Activated CD8-positive, alpha-beta T cell treated with anti-CD3 and anti-CD28 coated beads for 36 hours (primary cell): Measurements from ENCODE around the gene POGK. TPM values are rescaled to one million over a fixed set of nuclear protein-coding genes. Genes with fewer than 3 reads are reported as not detected.

Experiments used
- ATAC-seq: fragments of 200-7000 bp; cut with Tn5 transposase; one replicate; pipeline ENCODE4 v1.10.0; 2021; ENCODE audit warnings: mild to moderate bottlenecking, moderate library complexity
- CTCF ChIA-PET: fragments of 350-600 bp; sonication (Branson Sonifier 250); formaldehyde crosslinking; loops from one replicate; lab custom pipeline; 2021; ENCODE audit warnings: antibody characterized with exemption; lab: Charles Lee
- POLR2A ChIA-PET: fragments of 350-600 bp; sonication (Branson Sonifier 250); formaldehyde crosslinking; loops from one replicate; lab custom pipeline; 2021; ENCODE audit warnings: antibody characterized with exemption; lab: Charles Lee
- DNase-seq: peaks from one replicate; pipeline ENCODE4 v3.0.0-alpha.2; 2020
- H3K27ac Mint-ChIP-seq: one replicate; pipeline ENCODE4 v1.8.0; 2021; ENCODE audit warnings: mild to moderate bottlenecking, mixed read lengths
- H3K27me3 Mint-ChIP-seq: one replicate; pipeline ENCODE4 v1.8.0; 2021; ENCODE audit warnings: mixed read lengths
- H3K36me3 Mint-ChIP-seq: one replicate; pipeline ENCODE4 v1.8.0; 2021; ENCODE audit warnings: low read depth, mixed read lengths
- H3K4me1 Mint-ChIP-seq: one replicate; pipeline ENCODE4 v1.8.0; 2021; ENCODE audit warnings: low read depth, mixed read lengths
- H3K4me3 Mint-ChIP-seq: one replicate; pipeline ENCODE4 v1.8.0; 2021; ENCODE audit warnings: mild to moderate bottlenecking, moderate library complexity, mixed read lengths
- H3K9me3 Mint-ChIP-seq: one replicate; pipeline ENCODE4 v1.8.0; 2021; ENCODE audit warnings: mixed read lengths
- intact Hi-C: fragments of 100-400 bp; cut with micrococcal nuclease; formaldehyde crosslinking; loops from one replicate; pipeline ENCODE4 v1.10.0; 2022
- total RNA-seq, 2 experiments: library from RNA; stranded (reverse); gene quantifications; one replicate each; pipeline ENCODE4 v1.2.3, GENCODE V29; 2021
- TF ChIP-seq, protein P1 (sequence below): fragments of 200-600 bp; IDR thresholded peaks from one replicate; pipeline ENCODE4 v1.8.0; 2022; ENCODE audit warnings: antibody characterized with exemption, mild to moderate bottlenecking

POGK gene
- total RNA-seq, 2 experiments from 2014 or later = 33.6 to 34.4 TPM

DNA sequence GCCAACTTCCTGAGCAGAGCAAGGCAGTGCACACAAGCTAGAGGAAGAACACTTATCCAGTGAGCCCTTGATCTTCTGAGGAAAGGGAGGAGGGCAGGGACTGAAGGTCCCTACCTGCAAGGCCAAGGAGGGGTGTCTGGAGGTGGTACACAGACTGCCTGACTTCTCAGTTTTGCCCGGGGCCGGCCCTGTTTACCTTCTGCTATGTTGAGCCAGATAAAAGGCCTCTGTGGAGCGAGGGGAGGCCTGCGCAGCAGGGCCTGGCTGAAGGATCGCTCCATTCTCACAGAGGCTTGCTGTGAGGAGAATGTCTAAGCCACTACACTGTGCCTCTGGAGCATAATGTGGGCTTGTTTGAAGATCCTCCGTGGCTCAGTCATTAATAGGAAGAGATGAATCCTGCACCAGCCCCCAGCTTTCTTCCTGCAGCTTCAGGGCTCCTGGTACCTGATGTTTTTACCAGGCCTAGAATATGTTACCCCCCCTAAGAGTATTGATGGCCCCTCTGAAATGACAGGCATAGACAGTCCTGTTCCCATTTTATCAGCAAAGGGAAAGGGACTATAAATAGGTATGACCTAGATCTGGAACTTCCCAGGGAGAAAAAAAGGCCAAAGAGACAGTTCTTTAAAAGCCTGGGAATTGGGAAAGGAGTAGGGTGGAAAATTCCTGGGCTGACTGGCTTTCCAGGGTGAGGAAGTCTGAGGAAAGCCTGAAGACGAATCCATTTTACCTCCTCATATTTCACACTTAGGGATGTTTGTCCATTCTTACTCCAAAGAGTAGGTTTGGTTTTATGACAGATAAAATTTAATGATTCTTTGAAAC is 4.7 kb downstream of the POGK start:
- DNase-seq = no peak
- Mint-ChIP-seq H3K9me3 (no peaks in the 10 kb centered on the region), H3K36me3 (peaks cover 52% of the 10 kb centered on the region), H3K27me3 (no peaks in the 10 kb centered on the region), H3K4me3 (no peak overlapping the region), H3K4me1 (peaks cover 59% of the 10 kb centered on the region), H3K27ac (peak overlapping the region; percentile 69)
- ATAC-seq = no peak
- CTCF ChIA-PET = interaction anchor here (1.1 kb wide), 1 partner anchor 8 kb away, joined by 3 read pairs; no protein-coding TSS in a partner anchor
- POLR2A ChIA-PET = interaction anchor here (0.8 to 1.7 kb wide), 3 partner anchors 9 to 32 kb away, joined by 5 read pairs; partner anchors contain the start of gene TADA1
- TF ChIP-seq, protein P1, sequence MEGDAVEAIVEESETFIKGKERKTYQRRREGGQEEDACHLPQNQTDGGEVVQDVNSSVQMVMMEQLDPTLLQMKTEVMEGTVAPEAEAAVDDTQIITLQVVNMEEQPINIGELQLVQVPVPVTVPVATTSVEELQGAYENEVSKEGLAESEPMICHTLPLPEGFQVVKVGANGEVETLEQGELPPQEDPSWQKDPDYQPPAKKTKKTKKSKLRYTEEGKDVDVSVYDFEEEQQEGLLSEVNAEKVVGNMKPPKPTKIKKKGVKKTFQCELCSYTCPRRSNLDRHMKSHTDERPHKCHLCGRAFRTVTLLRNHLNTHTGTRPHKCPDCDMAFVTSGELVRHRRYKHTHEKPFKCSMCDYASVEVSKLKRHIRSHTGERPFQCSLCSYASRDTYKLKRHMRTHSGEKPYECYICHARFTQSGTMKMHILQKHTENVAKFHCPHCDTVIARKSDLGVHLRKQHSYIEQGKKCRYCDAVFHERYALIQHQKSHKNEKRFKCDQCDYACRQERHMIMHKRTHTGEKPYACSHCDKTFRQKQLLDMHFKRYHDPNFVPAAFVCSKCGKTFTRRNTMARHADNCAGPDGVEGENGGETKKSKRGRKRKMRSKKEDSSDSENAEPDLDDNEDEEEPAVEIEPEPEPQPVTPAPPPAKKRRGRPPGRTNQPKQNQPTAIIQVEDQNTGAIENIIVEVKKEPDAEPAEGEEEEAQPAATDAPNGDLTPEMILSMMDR = no peak
- intact Hi-C loops = loop anchor here (5.0 kb wide), 1 partner anchor 33 kb away; the partner anchor contains the start of gene TADA1

DNA sequence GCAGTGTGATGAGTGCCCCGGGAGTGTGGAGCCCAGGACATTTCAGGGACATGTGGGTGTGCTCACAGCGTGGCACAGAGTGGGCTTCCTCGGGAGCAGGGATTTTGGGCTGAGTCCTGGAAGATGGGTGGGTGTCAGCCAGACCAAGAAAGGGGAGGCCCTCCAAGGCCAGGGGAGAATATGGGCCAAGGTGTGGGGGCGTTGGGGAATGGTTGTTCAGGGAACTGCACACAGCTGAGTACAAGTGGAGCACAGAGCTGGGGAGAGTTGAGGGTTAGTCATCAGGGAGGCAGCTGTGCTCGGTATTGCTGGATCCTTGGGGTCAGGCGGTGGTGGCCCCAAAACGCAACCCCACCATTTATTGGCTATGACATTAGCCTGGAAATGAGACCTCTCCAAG is 5.5 kb downstream of the POGK start:
- TF ChIP-seq, protein P1 = no peak
- ChIA-PET POLR2A (interaction anchor here (0.9 kb wide), 2 partner anchors 14 to 31 kb away, joined by 3 read pairs; partner anchors contain the start of gene TADA1), CTCF (interaction anchor here (1.5 kb wide), 1 partner anchor 9 kb away, joined by 4 read pairs; no protein-coding TSS in a partner anchor)
- peaks cover 59% of the 10 kb centered on the region for H3K4me1 Mint-ChIP-seq
- H3K9me3 Mint-ChIP-seq = no peaks in the 10 kb centered on the region
- H3K27me3 Mint-ChIP-seq = no peaks in the 10 kb centered on the region
- no peak overlapping the region for H3K4me3 Mint-ChIP-seq
- ATAC-seq (no peak), DNase-seq (no peak)
- H3K36me3 Mint-ChIP-seq = peaks cover 60% of the 10 kb centered on the region
- intact Hi-C loops = loop anchor here (5.0 kb wide), 1 partner anchor 33 kb away; the partner anchor contains the start of gene TADA1
- H3K27ac Mint-ChIP-seq = peak overlapping the region; percentile 69

DNA sequence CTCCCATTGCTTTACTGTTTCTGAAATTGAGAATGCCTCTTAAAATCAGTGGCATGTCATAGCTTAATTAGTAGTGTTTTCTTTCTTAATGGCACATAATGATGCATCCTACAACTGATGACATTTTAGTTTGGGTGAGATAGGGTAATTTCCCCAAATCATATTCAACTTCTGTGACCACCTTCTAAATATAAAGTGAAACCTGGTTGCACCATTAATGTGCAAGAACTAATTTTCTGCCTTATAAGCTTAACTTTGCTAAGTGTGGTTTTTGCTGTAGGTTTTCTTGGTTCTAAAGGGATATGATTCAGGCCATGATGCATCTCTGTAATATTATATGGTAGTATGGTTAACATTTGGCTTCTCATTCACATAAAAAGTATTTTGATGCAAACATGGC is 8.9 kb downstream of the POGK start:
- intact Hi-C loops = no loop called here
- peaks cover 75% of the 10 kb centered on the region for H3K36me3 Mint-ChIP-seq
- peak; percentile 72 for ATAC-seq
- POLR2A ChIA-PET = interaction anchor here (2.7 to 3.0 kb wide), 2 partner anchors 10 to 28 kb away, joined by 11 read pairs; partner anchors contain the start of genes POGK and TADA1
- H3K9me3 Mint-ChIP-seq = no peaks in the 10 kb centered on the region
- H3K4me1 Mint-ChIP-seq = peaks cover 64% of the 10 kb centered on the region
- peak overlapping the region; percentile 60 for H3K27ac Mint-ChIP-seq
- DNase-seq = no peak
- H3K4me3 Mint-ChIP-seq = no peak overlapping the region
- CTCF ChIA-PET = interaction anchor here (1.5 kb wide), 2 partner anchors 12 to 16 kb away, joined by 4 read pairs; no protein-coding TSS in a partner anchor
- TF ChIP-seq, protein P1 = no peak
- H3K27me3 Mint-ChIP-seq = no peaks in the 10 kb centered on the region

DNA sequence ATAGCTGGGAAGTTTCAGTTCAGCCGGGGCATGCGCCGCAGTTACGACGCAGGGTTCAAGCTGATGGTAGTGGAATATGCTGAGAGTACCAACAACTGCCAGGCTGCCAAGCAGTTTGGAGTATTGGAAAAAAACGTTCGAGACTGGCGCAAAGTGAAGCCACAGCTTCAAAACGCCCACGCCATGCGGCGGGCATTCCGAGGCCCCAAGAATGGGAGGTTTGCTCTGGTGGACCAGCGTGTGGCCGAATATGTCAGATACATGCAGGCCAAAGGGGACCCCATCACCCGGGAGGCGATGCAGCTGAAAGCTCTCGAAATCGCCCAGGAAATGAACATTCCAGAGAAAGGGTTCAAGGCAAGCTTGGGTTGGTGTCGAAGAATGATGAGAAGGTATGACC is 9.9 kb downstream of the POGK start:
- Mint-ChIP-seq H3K4me1 (peaks cover 68% of the 10 kb centered on the region), H3K27ac (no peak overlapping the region)

More for the DNA sequence above, 9.9 kb downstream of the POGK start:
- TF ChIP-seq, protein P1 = no peak
- intact Hi-C loops = no loop called here
- CTCF ChIA-PET = no interaction called here
- Mint-ChIP-seq H3K4me3 (no peak overlapping the region), H3K27me3 (no peaks in the 10 kb centered on the region), H3K36me3 (peaks cover 81% of the 10 kb centered on the region), H3K9me3 (no peaks in the 10 kb centered on the region)
- DNase-seq (no peak), ATAC-seq (no peak)
- POLR2A ChIA-PET = interaction anchor here (0.9 to 3.0 kb wide), 4 partner anchors 10 to 27 kb away, joined by 3 to 11 read pairs (median 10); partner anchors contain the start of genes POGK and TADA1
